H9 (cell line): ENCODE results near the gene KANK4. TPM values are rescaled to one million over a fixed set of nuclear protein-coding genes. Genes with fewer than 3 reads are reported as not detected.

Source experiments
- DNase-seq: peaks from one replicate; pipeline ENCODE4 v3.0.0-alpha.2; 2017
- H2AFZ ChIP-seq: one replicate; pipeline ENCODE4 v1.6.1; 2013; ENCODE audit warnings: mild to moderate bottlenecking, low read length, control low read depth, moderate library complexity
- H2AK5ac ChIP-seq: 2 replicates; pipeline ENCODE4 v1.6.1; 2013; ENCODE audit warnings: low read length, control low read depth, mixed read lengths; ENCODE audit not compliant: insufficient read length
- H2BK120ac ChIP-seq: one replicate; pipeline ENCODE4 v1.6.1; 2013; ENCODE audit warnings: low read depth, mild to moderate bottlenecking, low read length, control low read depth, inconsistent platforms; ENCODE audit not compliant: poor library complexity, severe bottlenecking
- H2BK12ac ChIP-seq: 2 replicates; pipeline ENCODE4 v1.6.1; 2013; ENCODE audit warnings: low read length, control low read depth, mixed read lengths, low read depth; ENCODE audit not compliant: insufficient read length
- H2BK15ac ChIP-seq: 2 replicates; pipeline ENCODE4 v1.6.1; 2013; ENCODE audit warnings: low read depth, low read length, control low read depth
- H2BK20ac ChIP-seq: one replicate; pipeline ENCODE4 v1.6.1; 2013; ENCODE audit warnings: low read depth, mild to moderate bottlenecking, low read length, control low read depth, inconsistent platforms; ENCODE audit not compliant: poor library complexity, severe bottlenecking
- H2BK5ac ChIP-seq: 2 replicates; pipeline ENCODE4 v1.6.1; 2013; ENCODE audit warnings: low read length, control low read depth, mixed read lengths; ENCODE audit not compliant: insufficient read length
- H3K14ac ChIP-seq: 2 replicates; pipeline ENCODE4 v1.6.1; 2013; ENCODE audit warnings: low read length, control low read depth; ENCODE audit not compliant: insufficient read depth
- H3K18ac ChIP-seq: 2 replicates; pipeline ENCODE4 v1.6.1; 2013; ENCODE audit warnings: low read depth, mild to moderate bottlenecking, mixed read lengths, low read length, control low read depth; ENCODE audit not compliant: insufficient read length
- H3K23ac ChIP-seq: 2 replicates; pipeline ENCODE4 v1.6.1; 2013; ENCODE audit warnings: low read length, control low read depth, mixed read lengths, low read depth; ENCODE audit not compliant: insufficient read length
- H3K23me2 ChIP-seq: 2 replicates; pipeline ENCODE4 v1.6.1; 2013; ENCODE audit warnings: low read depth, mild to moderate bottlenecking, mixed read lengths, low read length, control low read depth; ENCODE audit not compliant: insufficient read length, poor library complexity, severe bottlenecking
- H3K27ac ChIP-seq: 2 replicates; pipeline ENCODE4 v1.5.1; 2013; ENCODE audit warnings: low read length, control low read depth, mixed read lengths, low read depth; ENCODE audit not compliant: insufficient read length
- H3K27me3 ChIP-seq: 2 replicates; pipeline ENCODE4 v1.6.1; 2013; ENCODE audit warnings: low read length, control low read depth, inconsistent platforms; ENCODE audit not compliant: insufficient read depth
- H3K4ac ChIP-seq: 2 replicates; pipeline ENCODE4 v1.6.1; 2013; ENCODE audit warnings: low read depth, mild to moderate bottlenecking, control low read depth, inconsistent platforms, low read length, moderate library complexity
- H3K4me1 ChIP-seq: 2 replicates; pipeline ENCODE4 v1.6.1; 2013; ENCODE audit warnings: low read length, control low read depth, inconsistent platforms; ENCODE audit not compliant: insufficient read depth
- H3K4me2 ChIP-seq: 2 replicates; pipeline ENCODE4 v1.6.1; 2013; ENCODE audit warnings: low read length, control low read depth, mixed read lengths; ENCODE audit not compliant: insufficient read length, insufficient read depth
- H3K56ac ChIP-seq: 2 replicates; pipeline ENCODE4 v1.6.1; 2013; ENCODE audit warnings: low read depth, mild to moderate bottlenecking, mixed read lengths, low read length, control low read depth; ENCODE audit not compliant: insufficient read length
- H3K79me1 ChIP-seq: 2 replicates; pipeline ENCODE4 v1.6.1; 2013; ENCODE audit warnings: low read depth, mild to moderate bottlenecking, moderate library complexity, low read length, control low read depth, inconsistent platforms; ENCODE audit not compliant: insufficient read depth, poor library complexity, severe bottlenecking
- H3K79me2 ChIP-seq: 2 replicates; pipeline ENCODE4 v1.6.1; 2013; ENCODE audit warnings: low read length, control low read depth, inconsistent platforms; ENCODE audit not compliant: insufficient read depth
- H3K9ac ChIP-seq: 2 replicates; pipeline ENCODE4 v1.6.1; 2013; ENCODE audit warnings: low read length, control low read depth, mixed read lengths; ENCODE audit not compliant: insufficient read length; ENCODE audit errors: extremely low read depth
- H3K9me3 ChIP-seq: one replicate; pipeline ENCODE4 v1.6.1; 2013; ENCODE audit warnings: low read depth, low read length, inconsistent platforms; ENCODE audit not compliant: control insufficient read depth
- H3T11ph ChIP-seq: one replicate; pipeline ENCODE4 v1.6.1; 2013; ENCODE audit warnings: mild to moderate bottlenecking, low read length, control low read depth, inconsistent platforms
- H4K20me1 ChIP-seq: one replicate; pipeline ENCODE4 v1.6.1; 2013; ENCODE audit not compliant: control insufficient read depth, insufficient read length, insufficient read depth
- H4K5ac ChIP-seq: 2 replicates; pipeline ENCODE4 v1.6.1; 2013; ENCODE audit warnings: low read depth, mild to moderate bottlenecking, mixed read lengths, low read length, control low read depth; ENCODE audit not compliant: insufficient read length
- H4K8ac ChIP-seq: replicated peaks from 2 replicates; pipeline ENCODE4 v1.6.1; 2013; ENCODE audit warnings: low read length, control low read depth, mixed read lengths, low read depth; ENCODE audit not compliant: insufficient read length
- H4K91ac ChIP-seq: 2 replicates; pipeline ENCODE4 v1.6.1; 2013; ENCODE audit warnings: low read depth, mild to moderate bottlenecking, moderate library complexity, mixed read lengths, low read length, control low read depth; ENCODE audit not compliant: insufficient read length
- H3K27ac Mint-ChIP-seq, 3 experiments: 2 replicates in 2 of 3; 3 replicates in 1 of 3; pipeline ENCODE4 v1.8.0; 2020 to 2021; ENCODE audit warnings: mixed read lengths in 3 of 3, mild to moderate bottlenecking in 1 of 3, moderate library complexity in 1 of 3
- H3K27me3 Mint-ChIP-seq: 2 replicates; pipeline ENCODE4 v1.8.0; 2021; ENCODE audit warnings: low read depth, mild to moderate bottlenecking, moderate library complexity, mixed read lengths
- H3K36me3 Mint-ChIP-seq, 3 experiments: 2 replicates in 2 of 3; 3 replicates in 1 of 3; pipeline ENCODE4 v1.8.0; 2020 to 2021; ENCODE audit warnings: low read depth in 3 of 3, mixed read lengths in 3 of 3; ENCODE audit not compliant: insufficient read depth in 1 of 3
- H3K4me1 Mint-ChIP-seq, 2 experiments: 2 replicates each; pipeline ENCODE4 v1.8.0; 2020; ENCODE audit warnings: mixed read lengths in 2 of 2
- H3K4me3 Mint-ChIP-seq, 2 experiments: 2 replicates in 1 of 2; 3 replicates in 1 of 2; pipeline ENCODE4 v1.8.0; 2020 to 2021; ENCODE audit warnings: mild to moderate bottlenecking in 2 of 2, mixed read lengths in 2 of 2, moderate library complexity in 1 of 2
- H3K9me3 Mint-ChIP-seq, 2 experiments: 2 replicates in 1 of 2; 3 replicates in 1 of 2; pipeline ENCODE4 v1.8.0; 2020; ENCODE audit warnings: mild to moderate bottlenecking in 2 of 2, mixed read lengths in 2 of 2, moderate library complexity in 1 of 2
- CTCF ChIP-seq: fragments of 200-600 bp; sonication (generic); conservative IDR thresholded peaks from 3 replicates; pipeline ENCODE4 v1.8.0; 2021; ENCODE audit warnings: antibody characterized with exemption, mild to moderate bottlenecking
- WGBS: extraction: QIAGEN DNeasy Blood & Tissue Kit; methylation state at CpG from one replicate; pipeline ENCODE4 v1.1.7; 2013; ENCODE audit warnings: missing lambda C conversion rate, low lambda C conversion rate, mixed read lengths; ENCODE audit not compliant: insufficient read length; ENCODE audit errors: extremely low coverage; 5-methylcytosine and 5-hydroxymethylcytosine counted together
- total RNA-seq: library from RNA; stranded (reverse); gene quantifications from 2 replicates; pipeline ENCODE4 v1.2.1, GENCODE V29; 2021

Gene KANK4
- total RNA-seq, 1 experiment from 2014 or later: 0.15 TPM

GRCh38 chr1:62187548-62187947 lies 131.7 kb downstream of the KANK4 start:
- no peak overlapping the region for H3K4ac ChIP-seq
- no peaks in the 10 kb centered on the region for H3K9me3 ChIP-seq
- H4K8ac ChIP-seq: no peak overlapping the region
- no peak overlapping the region for H2BK5ac ChIP-seq
- no peak overlapping the region for H4K91ac ChIP-seq
- H4K5ac ChIP-seq: no peak overlapping the region
- H3K9ac ChIP-seq: no peak overlapping the region
- H2AFZ ChIP-seq: no peak overlapping the region
- H3K56ac ChIP-seq: no peak overlapping the region
- H2BK120ac ChIP-seq: no peak overlapping the region
- TF ChIP-seq CTCF: no peak
- H3K79me2 ChIP-seq: no peaks in the 10 kb centered on the region
- no peak overlapping the region for H3T11ph ChIP-seq
- H4K20me1 ChIP-seq: no peaks in the 10 kb centered on the region
- no peak overlapping the region for H3K4me3 Mint-ChIP-seq
- H3K4me1 Mint-ChIP-seq: peaks cover 27% of the 10 kb centered on the region in 2 experiments
- no peaks in the 10 kb centered on the region for H3K79me1 ChIP-seq
- H3K9me3 Mint-ChIP-seq: no peaks in the 10 kb centered on the region
- no peak overlapping the region for H2AK5ac ChIP-seq
- H2BK20ac ChIP-seq: no peak overlapping the region
- H3K27ac Mint-ChIP-seq: no peak overlapping the region
- H3K23ac ChIP-seq: no peak overlapping the region
- no peak overlapping the region for H3K14ac ChIP-seq
- H3K27me3 ChIP-seq: no peaks in the 10 kb centered on the region
- peaks cover 2% of the 10 kb centered on the region; the same call in 1 of the 2 replicates for H3K4me1 ChIP-seq
- no peaks in the 10 kb centered on the region; a peak in 2 of 7 replicates for H3K36me3 Mint-ChIP-seq
- DNase-seq: no peak
- no peak overlapping the region for H3K27ac ChIP-seq
- H3K4me2 ChIP-seq: no peak overlapping the region
- H2BK12ac ChIP-seq: no peak overlapping the region
- no peak overlapping the region for H3K18ac ChIP-seq
- H3K23me2 ChIP-seq: no peaks in the 10 kb centered on the region
- no peak overlapping the region for H2BK15ac ChIP-seq
- no CpG with 5 or more reads among the region's 5 CpGs for WGBS
- no peaks in the 10 kb centered on the region for H3K27me3 Mint-ChIP-seq

Other genes starting within 250 kb of the KANK4 start
- 422 and 423 TPM in 2 replicates for gene L1TD1, start 124.6 kb downstream of the KANK4 start, total RNA-seq
- 62.2 and 64.6 TPM in 2 replicates for gene USP1, start 117.6 kb upstream of the KANK4 start, total RNA-seq